Trophoblast cell (in vitro differentiated cells and primary cell): ENCODE results near the gene FOXC2.

Source experiments
- DNase-seq, 2 donors: peaks; one replicate each; pipeline ENCODE4 v3.0.0-alpha.2; 2016
- H2AFZ ChIP-seq: 2 replicates; pipeline ENCODE4 v1.6.1; 2013; ENCODE audit warnings: low read length, moderate library complexity, mild to moderate bottlenecking; ENCODE audit not compliant: insufficient read depth, poor library complexity
- H2AK5ac ChIP-seq: 2 replicates; pipeline ENCODE4 v1.6.1; 2013; ENCODE audit warnings: mild to moderate bottlenecking, low read length
- H2BK120ac ChIP-seq: 2 replicates; pipeline ENCODE4 v1.6.1; 2013; ENCODE audit warnings: low read length, mild to moderate bottlenecking, moderate library complexity; ENCODE audit not compliant: insufficient read depth, poor library complexity
- H2BK12ac ChIP-seq: 2 replicates; pipeline ENCODE4 v1.6.1; 2013; ENCODE audit warnings: mild to moderate bottlenecking, low read length, moderate library complexity
- H2BK5ac ChIP-seq: 2 replicates; pipeline ENCODE4 v1.6.1; 2013; ENCODE audit warnings: low read length, low read depth, moderate library complexity, mild to moderate bottlenecking; ENCODE audit not compliant: poor library complexity
- H3K14ac ChIP-seq: 2 replicates; pipeline ENCODE4 v1.6.1; 2013; ENCODE audit warnings: mild to moderate bottlenecking, low read length
- H3K18ac ChIP-seq: 2 replicates; pipeline ENCODE4 v1.6.1; 2013; ENCODE audit warnings: mild to moderate bottlenecking, low read length
- H3K23ac ChIP-seq: 2 replicates; pipeline ENCODE4 v1.6.1; 2013; ENCODE audit warnings: low read length
- H3K27ac ChIP-seq: 2 replicates; pipeline ENCODE4 v1.5.1; 2013; ENCODE audit warnings: low read depth, mild to moderate bottlenecking, inconsistent platforms, low read length, moderate library complexity
- H3K27me3 ChIP-seq: 2 replicates; pipeline ENCODE4 v1.6.1; 2013; ENCODE audit warnings: inconsistent platforms, mild to moderate bottlenecking, low read length, moderate library complexity; ENCODE audit not compliant: insufficient read depth
- H3K36me3 ChIP-seq, 2 experiments: 1 replicate in 1 of 2; 2 replicates in 1 of 2; pipeline ENCODE4 v1.6.1; 2013; ENCODE audit warnings: low read length in 2 of 2, mild to moderate bottlenecking in 2 of 2, moderate library complexity in 1 of 2; ENCODE audit not compliant: insufficient read depth in 2 of 2, control insufficient read depth in 1 of 2
- H3K4ac ChIP-seq: 2 replicates; pipeline ENCODE4 v1.6.1; 2013; ENCODE audit warnings: low read depth, mild to moderate bottlenecking, low read length, moderate library complexity
- H3K4me1 ChIP-seq, 2 experiments: 1 replicate in 1 of 2; 2 replicates in 1 of 2; pipeline ENCODE4 v1.6.1; 2013; ENCODE audit warnings: low read length in 2 of 2, mild to moderate bottlenecking in 2 of 2, moderate library complexity in 1 of 2; ENCODE audit not compliant: insufficient read depth in 2 of 2, control insufficient read depth in 1 of 2
- H3K4me2 ChIP-seq: 2 replicates; pipeline ENCODE4 v1.6.1; 2013; ENCODE audit warnings: inconsistent platforms, mild to moderate bottlenecking, low read length, moderate library complexity
- H3K4me3 ChIP-seq: 2 replicates; pipeline ENCODE4 v1.5.1; 2013; ENCODE audit warnings: mild to moderate bottlenecking, low read depth, low read length, inconsistent platforms
- H3K79me1 ChIP-seq: one replicate; pipeline ENCODE4 v1.6.1; 2013; ENCODE audit warnings: low read length
- H3K79me2 ChIP-seq: 2 replicates; pipeline ENCODE4 v1.6.1; 2013; ENCODE audit warnings: low read length, mild to moderate bottlenecking; ENCODE audit not compliant: control insufficient read depth, insufficient read depth, poor library complexity
- H3K9ac ChIP-seq: 2 replicates; pipeline ENCODE4 v1.6.1; 2013; ENCODE audit warnings: mild to moderate bottlenecking, low read length
- H3K9me3 ChIP-seq: 2 replicates; pipeline ENCODE4 v1.6.1; 2013; ENCODE audit warnings: low read depth, mild to moderate bottlenecking, control low read depth, inconsistent platforms, low read length; ENCODE audit not compliant: insufficient read depth
- H4K12ac ChIP-seq: 2 replicates; pipeline ENCODE4 v1.6.1; 2013; ENCODE audit warnings: low read depth, mild to moderate bottlenecking, low read length, moderate library complexity
- H4K8ac ChIP-seq: 2 replicates; pipeline ENCODE4 v1.6.1; 2013; ENCODE audit warnings: low read depth, mild to moderate bottlenecking, low read length, moderate library complexity
- H4K91ac ChIP-seq: one replicate; pipeline ENCODE4 v1.6.1; 2013; ENCODE audit warnings: low read depth, mild to moderate bottlenecking, low read length, moderate library complexity
- WGBS: extraction: QIAGEN DNeasy Blood & Tissue Kit; methylation state at CpG from one replicate; pipeline ENCODE4 v1.1.7; 2013; ENCODE audit warnings: missing lambda C conversion rate; ENCODE audit not compliant: insufficient read length, insufficient coverage; ENCODE audit errors: extremely low coverage; 5-methylcytosine and 5-hydroxymethylcytosine counted together

FOXC2 gene

DNA sequence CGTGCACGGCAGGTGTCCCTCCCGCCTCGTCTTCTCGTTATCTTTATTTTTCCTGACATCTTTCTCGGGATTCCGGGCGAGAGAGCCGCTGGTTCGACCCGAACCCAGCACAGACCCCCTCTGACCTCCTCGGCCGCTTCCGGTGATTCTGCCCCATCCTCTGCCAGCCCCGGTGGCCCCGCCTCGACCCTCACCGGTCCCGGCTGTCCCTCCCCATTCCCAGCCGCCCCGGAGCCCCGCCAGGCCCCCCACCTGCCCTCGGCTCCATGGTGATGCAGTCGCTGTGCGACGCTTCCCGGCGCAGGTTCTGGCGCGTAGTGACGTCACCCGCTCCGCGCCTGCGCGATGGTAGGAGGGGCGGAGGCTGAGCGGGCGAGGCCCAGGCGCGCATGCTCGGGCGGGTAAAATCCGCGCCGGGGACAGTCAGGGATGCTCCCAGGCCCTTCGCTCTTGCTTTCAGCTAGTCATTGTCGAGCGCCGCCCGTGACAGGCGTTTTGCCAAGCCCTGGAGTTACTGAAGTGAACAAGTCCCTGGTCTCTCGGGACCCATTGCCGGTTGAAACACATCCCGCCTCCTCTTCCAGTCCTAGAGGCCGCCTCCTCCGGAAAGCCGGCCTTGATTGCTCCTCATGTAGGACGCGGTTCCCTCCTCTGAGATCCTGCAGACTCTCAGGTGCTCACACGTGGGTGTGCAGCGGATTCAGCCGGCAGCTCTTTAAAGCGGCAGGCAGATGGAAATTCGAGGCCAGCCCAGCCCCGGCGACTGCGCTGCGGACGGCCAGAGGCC lies 11.5 kb upstream of the FOXC2 start, which contains the start of gene MTHFSD:
MTHFSD (minus strand) TSS at position 319 of the 787 bp plus-strand sequence; CDS start at position 268, 51 bp downstream.
- peak within 1 kb of the TSS; percentile 50 for H2AK5ac ChIP-seq
- H3K27ac ChIP-seq = no peak within 1 kb of the TSS
- peaks cover 2 to 8% of the 10 kb centered on the region in 2 experiments for H3K36me3 ChIP-seq
- H2BK120ac ChIP-seq = peak within 1 kb of the TSS; percentile 73
- peak within 1 kb of the TSS; percentile 82 for H3K4ac ChIP-seq
- no peaks in the 10 kb centered on the region for H3K9me3 ChIP-seq
- peak within 1 kb of the TSS; percentile 97 for H3K9ac ChIP-seq
- H3K18ac ChIP-seq = peak within 1 kb of the TSS; percentile 69
- H3K27me3 ChIP-seq = no peaks in the 10 kb centered on the region
- peak within 1 kb of the TSS; percentile 95 for H4K12ac ChIP-seq
- H3K79me2 ChIP-seq = peaks cover 3% of the 10 kb centered on the region
- peak within 1 kb of the TSS; percentile 83 for H2BK5ac ChIP-seq
- peaks cover 3 to 6% of the 10 kb centered on the region in 2 experiments for H3K4me1 ChIP-seq
- H4K91ac ChIP-seq = peak within 1 kb of the TSS; percentile 93
- H2AFZ ChIP-seq = peak within 1 kb of the TSS; percentile 93
- H3K4me2 ChIP-seq = peak within 1 kb of the TSS; percentile 76
- peaks cover 7% of the 10 kb centered on the region for H3K79me1 ChIP-seq
- peak within 1 kb of the TSS; percentile 99 for H4K8ac ChIP-seq
- WGBS = no CpG with 5 or more reads among the region's 70 CpGs
- no peak within 1 kb of the TSS for H2BK12ac ChIP-seq
- no peak within 1 kb of the TSS for H3K23ac ChIP-seq
- H3K14ac ChIP-seq = peak within 1 kb of the TSS; percentile 97
- H3K4me3 ChIP-seq = peak within 1 kb of the TSS; percentile 89
- DNase-seq = peak; percentile 87 to 98

DNA sequence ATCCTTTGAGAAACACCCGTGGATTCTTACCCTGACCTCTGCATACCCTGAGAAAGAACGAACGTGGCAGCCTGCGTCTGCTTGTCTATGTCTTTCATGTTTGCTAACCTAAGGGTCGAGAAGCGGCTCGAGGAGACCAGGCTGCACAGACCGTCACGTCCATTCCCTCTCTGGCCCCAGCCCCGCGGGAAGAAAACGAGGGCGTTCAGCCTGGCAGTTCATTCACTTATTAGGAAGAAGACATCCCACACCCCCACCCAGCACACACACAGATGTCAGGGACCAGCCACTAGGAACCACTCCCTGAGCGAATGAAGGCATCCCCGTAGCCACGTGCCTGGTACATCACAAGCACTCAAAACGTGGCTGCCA lies 10.9 kb upstream of the FOXC2 start:
- Histone ChIP-seq H3K4me3 (peak overlapping the region; percentile 89), H4K8ac (peak overlapping the region; percentile 99), H3K9ac (peak overlapping the region; percentile 28), H3K4me1 (peaks cover 3 to 6% of the 10 kb centered on the region in 2 experiments), H2AFZ (no peak overlapping the region), H4K12ac (peak overlapping the region; percentile 95), H3K79me1 (peaks cover 7% of the 10 kb centered on the region), H3K14ac (peak overlapping the region; percentile 80), H3K27ac (no peak overlapping the region), H3K18ac (peak overlapping the region; percentile 68), H3K79me2 (peaks cover 3% of the 10 kb centered on the region), H4K91ac (peak overlapping the region; percentile 79), H2BK120ac (peak overlapping the region; percentile 48), H3K23ac (no peak overlapping the region), H3K27me3 (no peaks in the 10 kb centered on the region), H2AK5ac (no peak overlapping the region), H2BK5ac (peak overlapping the region; percentile 62), H3K36me3 (peaks cover 2 to 6% of the 10 kb centered on the region in 2 experiments), H2BK12ac (no peak overlapping the region), H3K9me3 (no peaks in the 10 kb centered on the region), H3K4me2 (peak overlapping the region; percentile 76), H3K4ac (peak overlapping the region; percentile 82)
- WGBS = no CpG with 5 or more reads among the region's 17 CpGs
- DNase-seq = no peak

DNA sequence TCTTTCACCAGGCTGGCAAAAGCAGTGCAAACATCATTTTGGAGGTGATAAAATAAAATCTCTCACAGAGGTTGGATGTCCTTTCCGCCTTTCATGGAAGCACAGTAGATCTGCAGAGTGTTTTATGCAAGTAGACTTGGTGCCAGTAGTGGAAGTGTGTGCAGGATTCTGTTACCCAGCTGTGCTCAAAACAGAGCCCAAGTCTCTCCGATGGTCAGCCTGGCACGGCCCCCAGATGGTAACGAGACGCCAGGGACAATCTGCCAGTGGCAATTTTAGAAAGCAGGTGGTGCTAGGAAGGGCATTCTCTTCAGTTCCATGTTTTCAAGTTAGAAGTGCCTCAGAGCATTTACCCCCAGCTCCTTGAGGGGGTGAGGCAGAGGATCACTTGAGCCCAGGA lies 10.1 kb upstream of the FOXC2 start:
- Histone ChIP-seq H2AK5ac (no peak overlapping the region), H3K27me3 (no peaks in the 10 kb centered on the region), H3K18ac (no peak overlapping the region), H3K9me3 (peaks cover 3% of the 10 kb centered on the region), H3K4me3 (no peak overlapping the region), H3K23ac (no peak overlapping the region), H3K9ac (no peak overlapping the region), H3K27ac (no peak overlapping the region), H3K79me1 (peaks cover 7% of the 10 kb centered on the region), H3K36me3 (peaks cover 0 to 6% of the 10 kb centered on the region in 2 experiments), H3K4ac (no peak overlapping the region), H3K14ac (no peak overlapping the region), H2AFZ (no peak overlapping the region), H4K12ac (no peak overlapping the region), H2BK5ac (no peak overlapping the region), H3K4me2 (no peak overlapping the region), H2BK12ac (no peak overlapping the region), H2BK120ac (no peak overlapping the region), H4K91ac (no peak overlapping the region), H3K79me2 (peaks cover 3% of the 10 kb centered on the region), H3K4me1 (peaks cover 3 to 6% of the 10 kb centered on the region in 2 experiments), H4K8ac (peak overlapping the region; percentile 61)
- DNase-seq = no peak
- WGBS = no CpG with 5 or more reads among the region's 5 CpGs

DNA sequence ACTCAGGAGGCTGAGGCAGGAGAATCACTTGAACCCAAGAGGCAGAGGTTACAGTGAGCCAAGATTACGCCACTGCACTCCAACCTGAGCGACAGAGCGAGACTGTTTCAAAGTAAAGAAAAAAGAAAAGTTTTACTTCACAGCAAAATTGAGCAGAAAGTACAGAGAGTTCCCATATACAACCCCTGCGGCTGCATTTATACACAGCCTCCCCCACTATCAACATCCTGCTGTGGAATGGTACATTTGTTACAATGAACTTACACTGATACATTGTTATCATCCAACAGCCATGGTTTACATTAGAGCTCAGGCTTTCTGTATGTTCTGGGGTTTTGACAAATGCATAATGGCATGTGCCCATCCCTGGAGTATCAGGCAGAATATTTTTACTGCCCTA lies 9.0 kb upstream of the FOXC2 start:
- Histone ChIP-seq H3K79me1 (peaks cover 7% of the 10 kb centered on the region), H3K27me3 (no peaks in the 10 kb centered on the region), H4K12ac (no peak overlapping the region), H4K91ac (no peak overlapping the region), H3K14ac (no peak overlapping the region), H3K9ac (no peak overlapping the region), H3K27ac (no peak overlapping the region), H2BK12ac (no peak overlapping the region), H3K23ac (no peak overlapping the region), H2BK5ac (no peak overlapping the region), H2BK120ac (no peak overlapping the region), H3K9me3 (peaks cover 3% of the 10 kb centered on the region), H3K18ac (no peak overlapping the region), H3K79me2 (peaks cover 3% of the 10 kb centered on the region), H3K4me3 (no peak overlapping the region), H2AK5ac (no peak overlapping the region), H4K8ac (no peak overlapping the region), H2AFZ (no peak overlapping the region), H3K4ac (no peak overlapping the region), H3K36me3 (peaks cover 0 to 2% of the 10 kb centered on the region in 2 experiments), H3K4me2 (no peak overlapping the region), H3K4me1 (peaks cover 3 to 6% of the 10 kb centered on the region in 2 experiments)
- DNase-seq = no peak
- no CpG with 5 or more reads among the region's 4 CpGs for WGBS
